GM12892 (cell line): ENCODE data around the gene ATXN1.

Experiments used
- POLR2A ChIP-seq: IDR thresholded peaks from 2 replicates; pipeline ENCODE4 v1.6.1; 2011; ENCODE audit warnings: low read depth, low read length, control low read depth
- POLR2AphosphoS5 ChIP-seq: IDR thresholded peaks from 2 replicates; pipeline ENCODE4 v1.6.1; 2011; ENCODE audit warnings: low read depth, low read length, control low read depth

GRCh38 chr6:16257999-16258708 is 503.1 kb downstream of the ATXN1 start:
- TF ChIP-seq POLR2A (no peak), POLR2AphosphoS5 (no peak)
